ENCODE measurements around the gene RABGAP1L.
"Not testable (repeated sequence)": the region's sequence is repeated elsewhere in the genome, so short reads cannot be mapped to it uniquely, and the experiment has no call there.

RABGAP1L gene

GRCh38 chr1:174815474-174815908 is 656.2 kb downstream of the RABGAP1L start:
- no peak for DNase-seq (ENCODE audit: low read depth)

- not testable (repeated sequence) for DNase-seq (ENCODE audit: low read depth)
Measured at GRCh38 chr1:174816621-174817020, 657.3 kb downstream of the RABGAP1L start.

GRCh38 chr1:174818014-174818616 is 658.8 kb downstream of the RABGAP1L start:
- no peak for DNase-seq (ENCODE audit: low read depth)

- no peak for DNase-seq (ENCODE audit: low read depth)
Measured at GRCh38 chr1:174818951-174819350, 659.6 kb downstream of the RABGAP1L start.

- no peak for DNase-seq (ENCODE audit: low read depth)
Measured at GRCh38 chr1:174819596-174819995, 660.3 kb downstream of the RABGAP1L start.

GRCh38 chr1:174825127-174825526 is 665.8 kb downstream of the RABGAP1L start:
- no peak for DNase-seq (ENCODE audit: low read depth)

- DNase-seq (ENCODE audit: low read depth): no peak
Measured at GRCh38 chr1:174825806-174826205, 666.5 kb downstream of the RABGAP1L start.

- no peak for DNase-seq (ENCODE audit: low read depth)
Measured at GRCh38 chr1:174828264-174828663, 668.9 kb downstream of the RABGAP1L start.

GRCh38 chr1:174829990-174830389 is 670.7 kb downstream of the RABGAP1L start:
- DNase-seq (ENCODE audit: low read depth): no peak

GRCh38 chr1:174836543-174836942 is 677.2 kb downstream of the RABGAP1L start:
- DNase-seq (ENCODE audit: low read depth): no peak

GRCh38 chr1:174837386-174837785 is 678.1 kb downstream of the RABGAP1L start:
- no peak for DNase-seq (ENCODE audit: low read depth)

GRCh38 chr1:174839211-174839610 is 679.9 kb downstream of the RABGAP1L start:
- DNase-seq (ENCODE audit: low read depth): no peak

GRCh38 chr1:174841747-174842146 is 682.4 kb downstream of the RABGAP1L start:
- DNase-seq (ENCODE audit: low read depth): no peak

- DNase-seq (ENCODE audit: low read depth): not testable (repeated sequence)
Measured at GRCh38 chr1:174848593-174849560, 689.6 kb downstream of the RABGAP1L start.

GRCh38 chr1:174850726-174851125 is 691.4 kb downstream of the RABGAP1L start:
- no peak for DNase-seq (ENCODE audit: low read depth)

GRCh38 chr1:174858301-174858700 is 699.0 kb downstream of the RABGAP1L start:
- DNase-seq (ENCODE audit: low read depth): no peak

GRCh38 chr1:174870319-174870718 is 711.0 kb downstream of the RABGAP1L start:
- DNase-seq (ENCODE audit: low read depth): no peak

- DNase-seq (ENCODE audit: low read depth): no peak
Measured at GRCh38 chr1:174871886-174872285, 712.6 kb downstream of the RABGAP1L start.

GRCh38 chr1:174872615-174873058 is 713.3 kb downstream of the RABGAP1L start:
- DNase-seq (ENCODE audit: low read depth): no peak

GRCh38 chr1:174874331-174875053 is 715.2 kb downstream of the RABGAP1L start:
- no peak for DNase-seq (ENCODE audit: low read depth)

GRCh38 chr1:174875306-174875705 is 716.0 kb downstream of the RABGAP1L start:
- no peak for DNase-seq (ENCODE audit: low read depth)

GRCh38 chr1:174877208-174877673 is 717.9 kb downstream of the RABGAP1L start:
- no peak for DNase-seq (ENCODE audit: low read depth)

Data from activated gamma-delta T cell treated with anti-CD3 and anti-CD28 coated beads, Interleukin-2, amount 50 U/mL, for 16 hours (primary cell).